Kasumi-1 (cell line): ENCODE results near the gene GATAD2A.
A peak's percentile ranks its signal among the peaks of the same experiment; 100 is the strongest.

Source experiments
- DNase-seq, 2 experiments: peaks; one replicate each; lab custom pipeline; 2025; lab: John Stamatoyannopoulos, UW

GATAD2A gene

DNA sequence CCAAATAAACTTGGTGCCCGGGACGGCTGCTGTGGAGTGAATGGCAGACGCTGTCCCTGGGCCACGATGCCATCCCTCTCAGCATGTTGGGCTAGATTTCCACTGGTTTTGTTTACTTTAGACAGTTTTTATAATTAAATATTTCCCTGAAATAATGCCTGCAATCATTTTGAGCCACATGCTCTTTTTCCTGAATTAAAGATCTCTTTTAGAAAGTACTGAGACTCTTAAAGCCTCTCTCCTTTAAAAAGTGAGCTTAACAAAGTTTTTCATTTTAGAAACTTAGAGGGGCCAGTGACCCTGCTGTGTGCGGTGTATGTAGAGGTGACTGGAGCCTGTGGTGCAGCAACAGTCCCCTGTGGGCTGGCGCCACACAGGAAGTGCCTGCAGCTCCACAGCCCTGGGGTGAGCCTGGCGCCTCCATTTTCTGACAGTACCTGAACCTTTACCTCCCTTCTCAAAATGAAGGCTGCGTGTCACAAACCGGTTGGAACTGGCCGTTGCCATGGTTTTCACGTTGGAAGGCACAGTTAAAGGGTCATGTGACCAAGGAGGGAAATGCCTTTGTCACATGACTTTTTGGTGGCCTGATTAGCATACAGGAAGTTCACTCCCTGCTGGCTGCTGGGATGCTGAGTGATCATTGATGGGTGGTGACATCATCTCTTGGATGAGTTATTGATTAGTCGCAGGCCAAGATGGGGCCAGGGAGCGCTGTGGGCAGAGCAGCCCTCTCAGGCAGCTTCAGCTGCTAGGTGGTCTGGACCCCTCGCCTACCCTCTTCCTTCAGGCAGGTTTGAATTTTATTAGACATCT, 83.6 kb downstream of the GATAD2A start:
- peak; percentile 59 to 65 for DNase-seq

GRCh38 chr19:19489804-19490204, 84.3 kb downstream of the GATAD2A start:
- no peak for DNase-seq

- peak; percentile 74 to 76 for DNase-seq
Measured at GRCh38 chr19:19490214-19490968, 84.9 kb downstream of the GATAD2A start.

- DNase-seq, result no peak
Measured at GRCh38 chr19:19491321-19492025, 86.0 kb downstream of the GATAD2A start.

GRCh38 chr19:19492026-19492610, 86.6 kb downstream of the GATAD2A start:
- no peak for DNase-seq

DNA sequence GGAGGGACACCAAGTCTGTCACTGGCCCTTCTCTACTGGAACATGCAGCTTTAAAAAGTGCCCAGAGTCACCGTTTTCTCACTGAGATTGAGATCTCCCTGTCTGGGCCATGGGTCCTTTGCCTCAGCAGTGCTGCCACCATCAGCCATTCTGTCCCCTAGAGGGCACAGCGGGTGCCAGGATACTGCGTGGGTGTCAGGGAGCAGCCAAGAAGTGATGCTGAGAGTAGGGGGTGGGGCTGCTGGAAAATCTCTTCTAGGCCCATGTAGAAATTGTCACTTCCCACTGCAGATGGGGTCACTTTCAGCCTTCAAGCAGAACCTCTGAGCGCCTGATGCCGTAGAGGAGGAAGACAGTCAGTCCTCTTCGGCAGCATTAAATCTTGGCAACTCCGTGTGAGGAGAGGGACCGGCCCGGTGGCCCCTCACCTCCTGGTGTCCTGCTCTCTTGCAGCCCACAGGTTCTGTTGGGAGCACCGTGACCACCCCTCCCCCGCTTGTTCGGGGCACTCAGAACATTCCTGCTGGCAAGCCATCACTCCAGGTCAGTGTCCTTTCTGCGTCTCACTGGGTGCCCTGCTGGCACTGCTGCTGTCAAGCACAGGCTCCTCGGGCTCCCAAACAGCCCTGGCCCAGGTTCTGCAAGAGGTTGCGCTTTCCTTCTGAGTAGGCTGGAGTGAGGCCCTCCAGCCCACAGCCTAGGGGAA, 88.5 kb downstream of the GATAD2A start:
- DNase-seq, result no peak

- no peak for DNase-seq
Measured at GRCh38 chr19:19495614-19496603, 90.4 kb downstream of the GATAD2A start.

GRCh38 chr19:19498255-19498991, 92.9 kb downstream of the GATAD2A start:
- no peak for DNase-seq

GRCh38 chr19:19499272-19499995, 94.0 kb downstream of the GATAD2A start:
- no peak for DNase-seq

DNA sequence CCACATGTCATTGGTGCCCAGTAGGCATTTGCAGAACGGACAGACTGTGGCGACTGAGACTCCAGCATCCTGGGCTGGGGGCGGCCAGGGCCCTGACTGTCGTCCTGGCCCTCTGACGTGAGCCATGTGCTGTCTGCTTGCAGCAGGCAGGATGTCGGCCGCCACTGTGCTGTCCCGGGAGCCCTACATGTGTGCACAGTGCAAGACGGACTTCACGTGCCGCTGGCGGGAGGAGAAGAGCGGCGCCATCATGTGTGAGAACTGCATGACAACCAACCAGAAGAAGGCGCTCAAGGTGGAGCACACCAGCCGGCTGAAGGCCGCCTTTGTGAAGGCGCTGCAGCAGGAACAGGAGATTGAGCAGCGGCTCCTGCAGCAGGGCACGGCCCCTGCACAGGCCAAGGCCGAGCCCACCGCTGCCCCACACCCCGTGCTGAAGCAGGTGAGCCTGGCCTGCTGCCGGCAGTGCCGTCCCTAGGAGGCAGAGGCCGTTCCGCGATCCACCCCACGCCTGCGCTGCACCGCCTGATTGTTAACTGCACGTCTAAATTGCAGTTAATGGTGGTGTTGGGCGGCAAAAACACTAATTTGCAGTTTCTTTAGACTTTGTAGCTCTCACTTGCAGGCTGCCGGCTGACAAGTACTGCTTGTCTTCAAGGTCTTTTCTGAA, 95.6 kb downstream of the GATAD2A start:
- no peak for DNase-seq

GRCh38 chr19:19501798-19502197, 96.3 kb downstream of the GATAD2A start:
- no peak for DNase-seq

- no peak for DNase-seq
Measured at GRCh38 chr19:19502281-19502680, 96.8 kb downstream of the GATAD2A start.

- no peak for DNase-seq
Measured at GRCh38 chr19:19502808-19503602, 97.5 kb downstream of the GATAD2A start.

DNA sequence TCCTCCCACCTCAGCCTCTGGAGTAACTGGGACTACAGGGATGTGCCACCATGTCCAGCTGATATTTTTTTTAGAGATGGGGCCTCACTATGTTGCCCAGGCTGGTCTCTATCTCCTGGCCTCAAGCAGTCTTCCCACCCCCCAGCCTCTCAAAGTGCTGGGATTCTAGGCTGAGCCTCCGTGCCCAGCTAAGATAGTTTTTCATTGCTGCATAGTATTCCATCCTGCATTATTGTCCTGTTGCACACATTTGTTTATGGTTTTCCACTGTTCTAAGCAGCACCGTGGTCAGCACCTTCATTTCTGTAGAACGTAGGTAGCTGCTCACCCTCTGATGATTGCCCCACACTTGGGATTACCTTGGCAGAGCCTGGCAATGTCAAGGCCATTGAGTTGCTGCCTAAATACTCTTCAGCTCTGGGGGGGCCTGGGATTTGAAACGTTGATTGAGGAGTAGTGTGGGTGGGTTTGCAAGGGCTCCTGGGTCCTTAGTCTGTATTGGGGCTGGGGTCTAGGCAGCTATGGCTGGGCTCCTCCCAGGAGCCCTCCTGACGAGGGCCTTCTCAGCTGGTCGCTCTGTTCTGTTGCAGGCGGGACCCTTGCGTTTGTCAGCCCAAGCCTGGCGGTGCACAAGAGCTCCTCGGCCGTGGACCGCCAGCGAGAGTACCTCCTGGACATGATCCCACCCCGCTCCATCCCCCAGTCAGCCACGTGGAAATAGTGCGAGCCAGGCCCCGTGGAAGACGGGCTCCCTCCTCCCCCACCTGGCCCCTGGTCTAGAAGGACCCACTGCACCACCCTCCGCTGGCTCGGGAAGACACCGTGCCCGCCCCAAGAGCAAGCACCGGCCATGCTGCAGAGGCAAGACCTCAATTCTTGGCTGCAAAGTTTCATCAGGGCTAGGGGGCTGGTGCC, 99.5 kb downstream of the GATAD2A start:
- no peak for DNase-seq

- DNase-seq, result no peak
Measured at GRCh38 chr19:19505669-19506326, 100.3 kb downstream of the GATAD2A start.

DNA sequence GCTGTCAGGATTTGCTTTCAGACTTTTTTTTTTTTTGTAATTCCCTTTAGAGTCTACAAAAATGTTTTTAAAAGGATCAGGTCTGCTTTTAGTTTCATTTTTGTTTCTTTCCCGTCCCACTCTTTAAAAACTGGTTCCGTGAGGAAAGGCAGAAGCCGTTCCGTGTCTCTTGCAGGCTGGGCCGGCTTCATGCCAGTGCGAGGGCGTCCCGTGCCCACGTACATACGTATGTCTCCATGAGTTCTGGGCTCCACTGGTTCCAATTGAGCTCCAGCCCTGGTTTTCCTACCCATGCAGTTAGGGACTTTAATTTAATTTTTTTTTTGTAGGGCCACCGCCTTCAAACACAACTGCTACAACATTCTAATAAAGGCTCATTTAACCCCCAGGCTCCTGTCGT, 101.1 kb downstream of the GATAD2A start:
- no peak for DNase-seq
